ENCODE data around the gene SUN3.

Gene SUN3

GRCh38 chr7:48059706-48060105 is 30.8 kb upstream of the SUN3 start:
- H3K4me2 ChIP-seq (ENCODE audit: low read length) = no peak overlapping the region
- H3F3A ChIP-seq (ENCODE audit: insufficient read depth, low read length) = no peaks in the 10 kb centered on the region
- TF ChIP-seq CTCF (IDR thresholded peaks at IDR 0.05; ENCODE audit: low read length) (no peak), EZH2 (IDR thresholded peaks at IDR 0.05; ENCODE audit: borderline replicate concordance, low read length) (no peak)
- H3K27ac ChIP-seq (ENCODE audit: low read depth, low read length, poor library complexity, severe bottlenecking) = no peak overlapping the region
- H3K4me3 ChIP-seq (ENCODE audit: low read depth, low read length, poor library complexity, severe bottlenecking) = no peak overlapping the region
- H3K4me1 ChIP-seq (ENCODE audit: insufficient read depth, low read length, severe bottlenecking) = no peaks in the 10 kb centered on the region
- H3K27me3 ChIP-seq (ENCODE audit: insufficient read depth, low read length) = no peaks in the 10 kb centered on the region
- H2AFZ ChIP-seq (ENCODE audit: low read length) = no peak overlapping the region
- no peak overlapping the region for H3K9ac ChIP-seq (ENCODE audit: low read length)
- H4K20me1 ChIP-seq (ENCODE audit: insufficient read depth, low read length) = no peaks in the 10 kb centered on the region
- peaks cover 13% of the 10 kb centered on the region; the same call in 1 of the 2 replicates for H3K9me3 ChIP-seq (ENCODE audit: low read length)
- no peaks in the 10 kb centered on the region for H3K36me3 ChIP-seq (ENCODE audit: insufficient read depth, low read length)
- H3K9me2 ChIP-seq (ENCODE audit: low read depth, low read length) = no peaks in the 10 kb centered on the region
- no peaks in the 10 kb centered on the region for H3K79me2 ChIP-seq (ENCODE audit: insufficient read depth, low read length)

GRCh38 chr7:48058990-48059389 is 30.1 kb upstream of the SUN3 start:
- H3K4me2 ChIP-seq (ENCODE audit: low read length) = no peak overlapping the region
- H3K4me1 ChIP-seq (ENCODE audit: insufficient read depth, low read length, severe bottlenecking) = no peaks in the 10 kb centered on the region
- peaks cover 13% of the 10 kb centered on the region; the same call in 1 of the 2 replicates for H3K9me3 ChIP-seq (ENCODE audit: low read length)
- H3K79me2 ChIP-seq (ENCODE audit: insufficient read depth, low read length) = no peaks in the 10 kb centered on the region
- H2AFZ ChIP-seq (ENCODE audit: low read length) = no peak overlapping the region
- no peaks in the 10 kb centered on the region for H4K20me1 ChIP-seq (ENCODE audit: insufficient read depth, low read length)
- H3K27ac ChIP-seq (ENCODE audit: low read depth, low read length, poor library complexity, severe bottlenecking) = no peak overlapping the region
- H3K9ac ChIP-seq (ENCODE audit: low read length) = no peak overlapping the region
- H3F3A ChIP-seq (ENCODE audit: insufficient read depth, low read length) = no peaks in the 10 kb centered on the region
- no peak for TF ChIP-seq EZH2 (IDR thresholded peaks at IDR 0.05; ENCODE audit: borderline replicate concordance, low read length)
- TF ChIP-seq CTCF (IDR thresholded peaks at IDR 0.05; ENCODE audit: low read length) = no peak
- no peaks in the 10 kb centered on the region for H3K9me2 ChIP-seq (ENCODE audit: low read depth, low read length)
- no peak overlapping the region for H3K4me3 ChIP-seq (ENCODE audit: low read depth, low read length, poor library complexity, severe bottlenecking)
- H3K36me3 ChIP-seq (ENCODE audit: insufficient read depth, low read length) = no peaks in the 10 kb centered on the region
- no peaks in the 10 kb centered on the region for H3K27me3 ChIP-seq (ENCODE audit: insufficient read depth, low read length)

GRCh38 chr7:48053736-48054135 is 24.8 kb upstream of the SUN3 start:
- Histone ChIP-seq H3K9ac (ENCODE audit: low read length) (no peak overlapping the region), H3K9me2 (ENCODE audit: low read depth, low read length) (no peaks in the 10 kb centered on the region), H4K20me1 (ENCODE audit: insufficient read depth, low read length) (no peaks in the 10 kb centered on the region), H2AFZ (ENCODE audit: low read length) (no peak overlapping the region), H3K27ac (ENCODE audit: low read depth, low read length, poor library complexity, severe bottlenecking) (no peak overlapping the region), H3K27me3 (ENCODE audit: insufficient read depth, low read length) (no peaks in the 10 kb centered on the region), H3K79me2 (ENCODE audit: insufficient read depth, low read length) (no peaks in the 10 kb centered on the region), H3K9me3 (ENCODE audit: low read length) (peaks cover 13% of the 10 kb centered on the region; the same call in 1 of the 2 replicates), H3K4me1 (ENCODE audit: insufficient read depth, low read length, severe bottlenecking) (no peaks in the 10 kb centered on the region), H3K36me3 (ENCODE audit: insufficient read depth, low read length) (no peaks in the 10 kb centered on the region), H3K4me2 (ENCODE audit: low read length) (no peak overlapping the region), H3K4me3 (ENCODE audit: low read depth, low read length, poor library complexity, severe bottlenecking) (no peak overlapping the region), H3F3A (ENCODE audit: insufficient read depth, low read length) (no peaks in the 10 kb centered on the region)
- TF ChIP-seq EZH2 (IDR thresholded peaks at IDR 0.05; ENCODE audit: borderline replicate concordance, low read length) (no peak), CTCF (IDR thresholded peaks at IDR 0.05; ENCODE audit: low read length) (no peak)

All from OCI-LY1 (cell line).